Osteoblast (primary cell): ENCODE data around the gene SERPINB4. TPM values are rescaled to one million over a fixed set of nuclear protein-coding genes. Genes with fewer than 3 reads are reported as not detected.

Source experiments
- DNase-seq: peaks from one replicate; pipeline ENCODE4 v3.0.0; 2011; ENCODE audit warnings: low spot score, mixed read lengths; ENCODE audit not compliant: insufficient read length; ENCODE audit errors: missing footprints
- H2AFZ ChIP-seq: 2 replicates; pipeline ENCODE4 v1.6.0; 2011; ENCODE audit warnings: mild to moderate bottlenecking, low read length
- H3K27ac ChIP-seq: 2 replicates; pipeline ENCODE4 v1.5.1; 2011; ENCODE audit warnings: mild to moderate bottlenecking, low read depth, low read length, moderate library complexity
- H3K27me3 ChIP-seq: 2 replicates; pipeline ENCODE4 v1.6.0; 2012; ENCODE audit warnings: mild to moderate bottlenecking, control low read depth, inconsistent platforms, low read length, moderate library complexity; ENCODE audit not compliant: insufficient read depth
- H3K36me3 ChIP-seq: 2 replicates; pipeline ENCODE4 v1.5.1; 2011; ENCODE audit warnings: mild to moderate bottlenecking, low read length, control low read depth, moderate library complexity; ENCODE audit not compliant: insufficient read depth
- H3K4me1 ChIP-seq: 2 replicates; pipeline ENCODE4 v1.5.1; 2011; ENCODE audit warnings: mild to moderate bottlenecking, low read length, control low read depth, moderate library complexity; ENCODE audit not compliant: insufficient read depth
- H3K4me2 ChIP-seq: 2 replicates; pipeline ENCODE4 v1.6.0; 2011; ENCODE audit warnings: mild to moderate bottlenecking, low read length; ENCODE audit not compliant: insufficient read depth
- H3K4me3 ChIP-seq: fragments of 200-600 bp; sonication (generic); 3 replicates; pipeline ENCODE4 v1.5.1; 2012; ENCODE audit warnings: mild to moderate bottlenecking, low read length, inconsistent platforms; ENCODE audit not compliant: insufficient read depth
- H3K79me2 ChIP-seq: 2 replicates; pipeline ENCODE4 v1.6.0; 2012; ENCODE audit warnings: mild to moderate bottlenecking, low read length, control low read depth, inconsistent platforms; ENCODE audit not compliant: insufficient read depth
- H3K9me3 ChIP-seq: 2 replicates; pipeline ENCODE4 v1.5.1; 2011; ENCODE audit warnings: low read depth, low read length, control low read depth
- H4K20me1 ChIP-seq: 2 replicates; pipeline ENCODE4 v1.6.0; 2012; ENCODE audit warnings: mild to moderate bottlenecking, low read length, control low read depth; ENCODE audit not compliant: insufficient read depth
- total RNA-seq: library from RNA; depleted of rRNA; stranded (reverse); fragments of >200 nt; gene quantifications from 2 replicates; pipeline ENCODE4 v1.2.3, GENCODE V29; 2012
- TF ChIP-seq, protein P1 (sequence below): IDR thresholded peaks from 2 replicates; pipeline ENCODE4 v1.5.1; 2011; ENCODE audit warnings: mild to moderate bottlenecking, low read depth, low read length, moderate library complexity; ENCODE audit errors: extremely low read depth

Gene SERPINB4
- total RNA-seq, 1 donor, result not detected

DNA sequence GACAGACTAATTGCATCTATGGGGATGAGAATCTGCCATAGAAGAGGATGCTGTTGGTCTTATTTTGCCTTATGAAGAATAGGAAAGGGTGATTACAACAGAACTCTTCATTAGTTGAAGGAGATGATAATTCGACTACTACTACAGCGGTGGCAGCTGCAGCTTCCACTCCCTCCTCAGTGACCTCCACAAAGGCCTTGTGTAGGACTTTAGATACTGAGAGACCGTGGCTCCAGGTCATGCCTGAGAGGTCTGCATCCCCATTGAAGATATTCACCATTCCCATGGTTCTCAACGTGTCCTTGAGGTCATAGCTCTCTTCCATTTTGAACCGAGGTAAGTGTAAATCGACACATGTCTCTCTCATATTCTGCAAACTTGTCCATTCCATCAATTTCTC lies 6.4 kb downstream of the SERPINB4 start:
- Histone ChIP-seq H3K4me3 (no peak overlapping the region), H3K4me2 (no peak overlapping the region), H2AFZ (no peak overlapping the region), H4K20me1 (no peaks in the 10 kb centered on the region), H3K27me3 (no peaks in the 10 kb centered on the region), H3K79me2 (no peaks in the 10 kb centered on the region), H3K4me1 (peaks cover 3% of the 10 kb centered on the region), H3K9me3 (no peaks in the 10 kb centered on the region), H3K36me3 (no peaks in the 10 kb centered on the region), H3K27ac (no peak overlapping the region)
- DNase-seq, result no peak
- TF ChIP-seq, protein P1, sequence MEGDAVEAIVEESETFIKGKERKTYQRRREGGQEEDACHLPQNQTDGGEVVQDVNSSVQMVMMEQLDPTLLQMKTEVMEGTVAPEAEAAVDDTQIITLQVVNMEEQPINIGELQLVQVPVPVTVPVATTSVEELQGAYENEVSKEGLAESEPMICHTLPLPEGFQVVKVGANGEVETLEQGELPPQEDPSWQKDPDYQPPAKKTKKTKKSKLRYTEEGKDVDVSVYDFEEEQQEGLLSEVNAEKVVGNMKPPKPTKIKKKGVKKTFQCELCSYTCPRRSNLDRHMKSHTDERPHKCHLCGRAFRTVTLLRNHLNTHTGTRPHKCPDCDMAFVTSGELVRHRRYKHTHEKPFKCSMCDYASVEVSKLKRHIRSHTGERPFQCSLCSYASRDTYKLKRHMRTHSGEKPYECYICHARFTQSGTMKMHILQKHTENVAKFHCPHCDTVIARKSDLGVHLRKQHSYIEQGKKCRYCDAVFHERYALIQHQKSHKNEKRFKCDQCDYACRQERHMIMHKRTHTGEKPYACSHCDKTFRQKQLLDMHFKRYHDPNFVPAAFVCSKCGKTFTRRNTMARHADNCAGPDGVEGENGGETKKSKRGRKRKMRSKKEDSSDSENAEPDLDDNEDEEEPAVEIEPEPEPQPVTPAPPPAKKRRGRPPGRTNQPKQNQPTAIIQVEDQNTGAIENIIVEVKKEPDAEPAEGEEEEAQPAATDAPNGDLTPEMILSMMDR, result no peak

GRCh38 chr18:63627819-63628218 lies 16.2 kb downstream of the SERPINB4 start:
- Histone ChIP-seq H3K4me3 (no peak overlapping the region), H3K4me2 (no peak overlapping the region), H3K9me3 (peaks cover 6% of the 10 kb centered on the region), H2AFZ (no peak overlapping the region), H3K4me1 (no peaks in the 10 kb centered on the region), H3K27me3 (no peaks in the 10 kb centered on the region), H3K27ac (no peak overlapping the region), H4K20me1 (no peaks in the 10 kb centered on the region), H3K79me2 (no peaks in the 10 kb centered on the region), H3K36me3 (no peaks in the 10 kb centered on the region)
- TF ChIP-seq, protein P1, result no peak
- DNase-seq, result no peak

GRCh38 chr18:63626431-63626830 lies 17.6 kb downstream of the SERPINB4 start:
- Histone ChIP-seq H3K27me3 (no peaks in the 10 kb centered on the region), H3K4me1 (no peaks in the 10 kb centered on the region), H3K36me3 (no peaks in the 10 kb centered on the region), H2AFZ (no peak overlapping the region), H3K27ac (no peak overlapping the region), H3K9me3 (peaks cover 6% of the 10 kb centered on the region), H3K4me3 (no peak overlapping the region), H3K79me2 (no peaks in the 10 kb centered on the region), H4K20me1 (no peaks in the 10 kb centered on the region), H3K4me2 (no peak overlapping the region)
- TF ChIP-seq, protein P1, result no peak
- no peak for DNase-seq

DNA sequence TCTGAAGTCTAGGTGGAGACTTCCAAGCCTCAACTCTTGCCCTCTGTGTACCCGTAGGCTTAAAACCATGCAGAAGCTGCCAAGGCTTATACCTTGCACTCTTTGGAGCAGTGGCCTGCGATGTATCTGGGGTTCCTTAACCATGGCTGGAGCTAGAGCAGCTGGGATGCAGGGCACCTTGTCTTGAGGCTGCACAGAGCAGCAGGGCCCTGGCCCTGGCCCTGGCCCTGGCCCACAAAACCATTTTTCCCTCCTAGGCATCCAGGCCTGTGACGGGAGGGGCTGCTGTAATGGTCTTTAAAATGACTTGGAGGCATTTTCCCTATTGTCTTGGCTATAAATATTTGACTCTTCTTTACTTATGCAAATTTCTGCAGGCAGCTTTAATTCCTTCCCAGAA lies 19.2 kb downstream of the SERPINB4 start:
- Histone ChIP-seq H3K4me3 (no peak overlapping the region), H2AFZ (no peak overlapping the region), H3K27ac (no peak overlapping the region), H3K36me3 (no peaks in the 10 kb centered on the region), H3K4me1 (no peaks in the 10 kb centered on the region), H3K27me3 (no peaks in the 10 kb centered on the region), H3K4me2 (no peak overlapping the region), H3K9me3 (peaks cover 6% of the 10 kb centered on the region), H4K20me1 (no peaks in the 10 kb centered on the region), H3K79me2 (no peaks in the 10 kb centered on the region)
- TF ChIP-seq, protein P1, result no peak
- no peak for DNase-seq
